ENCODE measurements around the gene GPR25.
"Not testable (repeated sequence)": the region's sequence is repeated elsewhere in the genome, so short reads cannot be mapped to it uniquely, and the experiment has no call there.

The GPR25 gene

GRCh38 chr1:200895801-200896530, 23.2 kb downstream of the GPR25 start:
- no peak for DNase-seq

- no peak for DNase-seq
These were observed 23.9 kb downstream of the GPR25 start for GRCh38 chr1:200896531-200897196.

GRCh38 chr1:200897259-200897658, 24.5 kb downstream of the GPR25 start:
- DNase-seq: no peak

GRCh38 chr1:200899015-200899386, 26.2 kb downstream of the GPR25 start:
- no peak for DNase-seq

- no peak for DNase-seq
These were observed 26.7 kb downstream of the GPR25 start for GRCh38 chr1:200899451-200899915.

- DNase-seq: peak; percentile 53
These were observed 27.4 kb downstream of the GPR25 start for GRCh38 chr1:200899954-200900867.

- peak; percentile 53 for DNase-seq
These were observed 28.1 kb downstream of the GPR25 start for GRCh38 chr1:200900877-200901276.

GRCh38 chr1:200901350-200901749, 28.6 kb downstream of the GPR25 start:
- DNase-seq: no peak

GRCh38 chr1:200901796-200902444, 29.1 kb downstream of the GPR25 start:
- DNase-seq: no peak

GRCh38 chr1:200903793-200904192, 31.0 kb downstream of the GPR25 start:
- DNase-seq: no peak

- DNase-seq: no peak
These were observed 32.0 kb downstream of the GPR25 start for GRCh38 chr1:200904772-200905171.

GRCh38 chr1:200905411-200906052, 32.8 kb downstream of the GPR25 start:
- no peak for DNase-seq

GRCh38 chr1:200906491-200906890, 33.7 kb downstream of the GPR25 start:
- DNase-seq: no peak

- no peak for DNase-seq
These were observed 34.9 kb downstream of the GPR25 start for GRCh38 chr1:200907611-200908097.

GRCh38 chr1:200908191-200908868, 35.5 kb downstream of the GPR25 start:
- no peak for DNase-seq

GRCh38 chr1:200909071-200909470, 36.3 kb downstream of the GPR25 start:
- no peak for DNase-seq

- no peak for DNase-seq
These were observed 37.0 kb downstream of the GPR25 start for GRCh38 chr1:200909757-200910239.

- no peak for DNase-seq
These were observed 38.6 kb downstream of the GPR25 start for GRCh38 chr1:200911361-200911760.

- not testable (repeated sequence) for DNase-seq
These were observed 39.2 kb downstream of the GPR25 start for GRCh38 chr1:200911936-200912335.

GRCh38 chr1:200912737-200913407, 40.1 kb downstream of the GPR25 start:
- DNase-seq: no peak

- DNase-seq: no peak
These were observed 43.4 kb downstream of the GPR25 start for GRCh38 chr1:200916152-200916551.

Measured in NCI-H510A treated with DMSO at 0.1 percent for 48 hours (cell line).